Measurements from ENCODE around the gene HES6.

The HES6 gene

DNA sequence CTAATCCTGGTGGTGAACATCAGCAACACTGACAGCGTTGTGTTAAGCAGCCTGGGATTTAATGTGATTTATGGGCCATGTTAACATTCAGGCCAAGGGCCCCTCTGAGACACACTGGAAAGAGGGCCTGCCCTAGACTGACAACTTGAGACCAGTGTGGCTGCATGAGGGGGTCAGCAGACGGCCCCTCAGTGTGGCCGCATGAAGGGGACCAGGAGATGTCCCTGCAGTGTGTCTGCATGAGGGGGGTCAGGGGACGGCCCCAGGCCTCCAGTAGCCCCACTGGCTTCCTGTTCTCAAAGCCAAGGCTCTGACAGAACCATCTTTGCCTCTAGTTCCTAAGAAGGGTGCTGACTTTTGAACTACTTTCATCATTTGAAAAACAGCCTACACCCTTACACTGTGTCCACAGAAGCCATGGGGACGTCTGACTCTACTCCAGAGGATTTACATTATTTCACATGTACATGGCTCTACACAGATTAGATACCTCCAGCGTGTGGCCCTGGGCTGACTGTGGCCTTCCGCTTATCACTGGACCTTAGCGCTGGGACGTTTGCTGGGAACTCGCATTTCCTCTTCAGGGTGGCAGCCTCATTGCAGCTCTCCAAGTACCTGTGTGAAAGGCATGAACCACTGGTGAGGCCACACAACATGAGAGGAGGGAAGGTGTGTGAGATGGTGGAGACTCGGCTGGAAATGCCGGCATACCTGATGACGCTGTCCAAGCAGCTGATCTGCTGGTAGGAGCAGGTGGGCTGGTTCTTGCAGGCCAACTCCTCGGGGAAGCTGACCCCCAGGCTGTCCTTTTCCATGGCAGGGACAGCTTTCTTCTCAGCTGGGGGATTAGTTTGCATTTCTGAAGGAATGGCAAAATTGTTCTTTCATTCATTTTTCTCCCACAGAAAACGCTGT lies 18.2 kb upstream of the HES6 start:
- Histone ChIP-seq H3F3A (ENCODE audit: insufficient read depth) (no peaks in the 10 kb centered on the region), H3K36me3 (ENCODE audit: low read length) (peaks cover 17% of the 10 kb centered on the region; the same call in 1 of the 2 replicates), H2AFZ (ENCODE audit: low read depth, low read length, severe bottlenecking) (no peak overlapping the region), H3K27ac (ENCODE audit: low read depth, low read length) (no peak overlapping the region), H3K4me3 (ENCODE audit: insufficient read depth, low read length, poor library complexity, severe bottlenecking) (no peak overlapping the region), H3K4me2 (ENCODE audit: low read depth, low read length, poor library complexity, severe bottlenecking) (no peak overlapping the region), H4K20me1 (ENCODE audit: low read depth, low read length) (no peaks in the 10 kb centered on the region), H3K9ac (ENCODE audit: low read length) (no peak overlapping the region), H3K27me3 (ENCODE audit: low read length) (no peaks in the 10 kb centered on the region), H3K79me2 (ENCODE audit: insufficient read depth, low read length) (no peaks in the 10 kb centered on the region), H3K9me2 (replicated peaks; ENCODE audit: insufficient read depth, low read length) (no peaks in the 10 kb centered on the region), H3K9me3 (ENCODE audit: insufficient read depth, low read length) (no peaks in the 10 kb centered on the region)
- no peak for TF ChIP-seq EZH2phosphoT487 (conservative IDR thresholded peaks at IDR 0.05; ENCODE audit: low read length)
- no peak for TF ChIP-seq CTCF (IDR thresholded peaks at IDR 0.05; ENCODE audit: insufficient read depth, low read length, poor library complexity, severe bottlenecking)

DNA sequence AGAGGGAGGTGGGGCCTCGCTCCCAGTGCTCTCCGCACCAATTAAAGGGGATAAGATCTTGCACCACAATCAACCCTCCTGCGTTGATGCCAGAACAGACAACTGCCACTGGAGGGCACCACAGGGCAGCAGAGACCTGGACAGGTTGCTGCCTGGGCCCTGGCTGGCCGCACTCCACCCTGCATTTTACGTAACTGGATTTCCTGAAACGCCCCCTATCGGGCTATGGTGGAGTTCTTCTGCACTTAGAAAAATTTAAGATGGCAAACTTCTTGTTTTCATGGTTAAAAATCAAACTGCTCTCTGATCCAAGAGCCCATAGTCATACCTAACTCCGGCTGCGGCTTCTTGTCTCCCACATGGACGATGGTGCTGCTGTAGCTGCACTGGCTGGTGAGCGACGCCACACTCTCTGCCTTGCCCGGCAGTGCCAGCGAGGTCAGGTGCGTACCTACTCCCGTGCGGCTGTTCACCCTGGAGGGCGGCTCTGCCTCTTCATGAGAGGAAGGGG lies 16.8 kb upstream of the HES6 start:
- Histone ChIP-seq H3K36me3 (ENCODE audit: low read length) (peaks cover 17% of the 10 kb centered on the region; the same call in 1 of the 2 replicates), H3K79me2 (ENCODE audit: insufficient read depth, low read length) (no peaks in the 10 kb centered on the region), H4K20me1 (ENCODE audit: low read depth, low read length) (no peaks in the 10 kb centered on the region), H3K9ac (ENCODE audit: low read length) (no peak overlapping the region), H3K4me2 (ENCODE audit: low read depth, low read length, poor library complexity, severe bottlenecking) (no peak overlapping the region), H3K9me3 (ENCODE audit: insufficient read depth, low read length) (no peaks in the 10 kb centered on the region), H3K4me3 (ENCODE audit: insufficient read depth, low read length, poor library complexity, severe bottlenecking) (no peak overlapping the region), H3F3A (ENCODE audit: insufficient read depth) (no peaks in the 10 kb centered on the region), H3K9me2 (replicated peaks; ENCODE audit: insufficient read depth, low read length) (no peaks in the 10 kb centered on the region), H3K27ac (ENCODE audit: low read depth, low read length) (no peak overlapping the region), H3K27me3 (ENCODE audit: low read length) (no peaks in the 10 kb centered on the region), H2AFZ (ENCODE audit: low read depth, low read length, severe bottlenecking) (no peak overlapping the region)
- TF ChIP-seq EZH2phosphoT487 (conservative IDR thresholded peaks at IDR 0.05; ENCODE audit: low read length) (no peak), CTCF (IDR thresholded peaks at IDR 0.05; ENCODE audit: insufficient read depth, low read length, poor library complexity, severe bottlenecking) (peak; percentile 96)

- Histone ChIP-seq H3K27me3 (ENCODE audit: low read length) (no peaks in the 10 kb centered on the region), H3F3A (ENCODE audit: insufficient read depth) (no peaks in the 10 kb centered on the region), H3K36me3 (ENCODE audit: low read length) (peaks cover 17% of the 10 kb centered on the region; the same call in 1 of the 2 replicates), H3K4me3 (ENCODE audit: insufficient read depth, low read length, poor library complexity, severe bottlenecking) (no peak overlapping the region), H3K27ac (ENCODE audit: low read depth, low read length) (no peak overlapping the region), H3K9ac (ENCODE audit: low read length) (no peak overlapping the region), H4K20me1 (ENCODE audit: low read depth, low read length) (no peaks in the 10 kb centered on the region), H3K9me2 (replicated peaks; ENCODE audit: insufficient read depth, low read length) (no peaks in the 10 kb centered on the region), H2AFZ (ENCODE audit: low read depth, low read length, severe bottlenecking) (no peak overlapping the region), H3K9me3 (ENCODE audit: insufficient read depth, low read length) (no peaks in the 10 kb centered on the region), H3K4me2 (ENCODE audit: low read depth, low read length, poor library complexity, severe bottlenecking) (no peak overlapping the region), H3K79me2 (ENCODE audit: insufficient read depth, low read length) (no peaks in the 10 kb centered on the region)
- TF ChIP-seq CTCF (IDR thresholded peaks at IDR 0.05; ENCODE audit: insufficient read depth, low read length, poor library complexity, severe bottlenecking) (no peak), EZH2phosphoT487 (conservative IDR thresholded peaks at IDR 0.05; ENCODE audit: low read length) (no peak)
These were observed 16.3 kb upstream of the HES6 start for GRCh38 chr2:238256111-238256510.
